Aorta (tissue), 5 donors: Measurements from ENCODE around the gene OR4X2. TPM values are rescaled to one million over a fixed set of nuclear protein-coding genes. Genes with fewer than 3 reads are reported as not detected.
"Not testable (repeated sequence)": the region's sequence is repeated elsewhere in the genome, so short reads cannot be mapped to it uniquely, and the experiment has no call there.

Source experiments
- ATAC-seq: fragments of 200-7000 bp; cut with Tn5 transposase; one replicate; pipeline ENCODE4 v1.9.1; 2022; ENCODE audit warnings: moderate library complexity; ENCODE audit not compliant: low FRiP score
- DNase-seq, 2 donors: peaks; one replicate each; pipeline ENCODE4 v3.0.0-alpha.2; 2020
- H3K27ac ChIP-seq, 2 donors: one replicate each; pipeline ENCODE4 v1.5.1; 2013; ENCODE audit warnings: low read length in 2 of 2, mild to moderate bottlenecking in 2 of 2, moderate library complexity in 2 of 2, control low read depth in 1 of 2, inconsistent platforms in 1 of 2, low read depth in 1 of 2
- H3K27me3 ChIP-seq, 2 donors: one replicate each; pipeline ENCODE4 v1.6.1; 2013; ENCODE audit warnings: control low read depth in 1 of 2, low read length in 1 of 2, mild to moderate bottlenecking in 1 of 2, moderate library complexity in 1 of 2; ENCODE audit not compliant: insufficient read depth in 2 of 2, control insufficient read depth in 1 of 2
- H3K36me3 ChIP-seq, 2 donors: one replicate each; pipeline ENCODE4 v1.6.1; 2013; ENCODE audit warnings: control low read depth in 1 of 2, low read length in 1 of 2, mild to moderate bottlenecking in 1 of 2; ENCODE audit not compliant: insufficient read depth in 2 of 2, control insufficient read depth in 1 of 2
- H3K4me1 ChIP-seq, 2 donors: one replicate each; pipeline ENCODE4 v1.6.1; 2013; ENCODE audit warnings: low read length in 2 of 2, control low read depth in 1 of 2, mild to moderate bottlenecking in 1 of 2, moderate library complexity in 1 of 2; ENCODE audit not compliant: insufficient read depth in 2 of 2, control insufficient read depth in 1 of 2
- H3K4me3 ChIP-seq, 2 donors: one replicate each; pipeline ENCODE4 v1.5.1; 2013; ENCODE audit warnings: low read length in 2 of 2, control low read depth in 1 of 2, mild to moderate bottlenecking in 1 of 2
- H3K9me3 ChIP-seq: one replicate; pipeline ENCODE4 v1.6.1; 2013; ENCODE audit warnings: mild to moderate bottlenecking, low read length; ENCODE audit not compliant: control insufficient read depth
- WGBS, 2 donors: extraction: QIAGEN DNeasy Blood & Tissue Kit; methylation state at CpG; one replicate each; pipeline ENCODE4 v1.1.7; 2013; 5-methylcytosine and 5-hydroxymethylcytosine counted together
- intact Hi-C, 2 donors: fragments of 100-400 bp; cut with DNase I; formaldehyde crosslinking; loops; one replicate each; pipeline versions ENCODE4 v1.14.2 to v1.15.0; 2022
- long read RNA-seq, 2 donors: library from polyadenylated mRNA; unstranded; transcript quantifications; one replicate each; pipeline ENCODE4 v2.0.0, GENCODE V29; 2020 to 2021
- polyA plus RNA-seq, 2 donors: library from polyadenylated mRNA; stranded (reverse); fragments of 200-250 nt; gene quantifications; one replicate each; pipeline ENCODE4 v1.2.3, GENCODE V29; 2013
- total RNA-seq, 2 donors: library from RNA; stranded (reverse); fragmentation: NEBNext Ultra II Directional; extraction: Animal tissue kit (Norgen Biotek cat#: 25700); gene quantifications; one replicate each; pipeline ENCODE4 v1.2.1, GENCODE V29; 2021
- donor health status: healthy with polysubstance abuse.
- donor health status: Bipolar disorder and iron deficiency.
- donor health status: DM: no; HTN: no; CAD: no.
- donor health status: DM: no; HTN: no; CAD: no.
- donor health status: DM: yes; HTN: yes; CAD: no.

OR4X2 gene
- not detected for total RNA-seq
- polyA plus RNA-seq = not detected
- long read RNA-seq, donor 1 = 0 reads
- long read RNA-seq, donor 2 = 0 reads

DNA sequence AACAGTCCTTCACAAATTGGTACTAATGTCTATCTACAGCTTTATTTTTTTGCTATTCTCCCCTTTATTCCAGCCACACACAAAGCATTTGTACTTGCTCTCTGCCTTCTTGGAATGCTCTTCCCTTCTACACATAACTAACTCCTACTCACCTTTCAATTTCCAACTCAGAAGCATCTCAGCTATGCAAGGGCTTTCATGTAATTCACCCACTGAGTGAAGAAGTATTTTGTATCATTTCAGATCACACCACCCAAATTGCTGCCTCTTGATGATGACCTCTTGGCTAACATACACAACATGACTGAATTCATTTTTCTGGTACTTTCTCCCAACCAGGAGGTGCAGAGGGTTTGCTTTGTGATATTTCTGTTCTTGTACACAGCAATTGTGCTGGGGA lies at the start of gene OR4X2:
OR4X2 (plus strand) TSS at position 301 of the 400 bp plus-strand sequence; CDS start at position 301, 0 bp downstream.
- Histone ChIP-seq H3K27me3 (no peaks in the 10 kb centered on the region), H3K27ac (no peak within 1 kb of the TSS), H3K9me3 (peaks cover 5% of the 10 kb centered on the region), H3K4me3 (no peak within 1 kb of the TSS), H3K4me1 (no peaks in the 10 kb centered on the region), H3K36me3 (no peaks in the 10 kb centered on the region)
- DNase-seq (no peak), ATAC-seq (no peak)
- intact Hi-C loops = no loop called here

DNA sequence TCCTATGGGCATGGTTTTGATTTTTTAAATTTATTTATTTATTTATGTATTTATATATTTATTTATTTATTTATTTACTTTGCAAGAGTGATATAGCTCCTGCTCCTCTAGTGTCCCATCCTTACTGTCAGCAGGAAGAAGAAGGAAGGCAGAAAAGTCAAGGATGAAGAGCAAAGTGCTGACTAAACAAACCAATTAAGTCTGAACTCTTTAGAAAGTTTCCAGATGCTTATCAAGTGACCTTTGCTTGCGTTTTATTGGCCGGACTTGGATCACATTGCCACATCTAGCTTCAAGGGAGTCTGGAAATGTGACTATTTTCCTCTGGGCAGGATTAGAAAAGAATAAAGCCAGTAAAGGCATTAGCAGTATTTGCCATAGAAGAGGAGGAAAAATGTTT lies 37.0 kb upstream of the OR4X2 start:
- Histone ChIP-seq H3K27me3 (no peaks in the 10 kb centered on the region), H3K36me3 (no peaks in the 10 kb centered on the region)

DNA sequence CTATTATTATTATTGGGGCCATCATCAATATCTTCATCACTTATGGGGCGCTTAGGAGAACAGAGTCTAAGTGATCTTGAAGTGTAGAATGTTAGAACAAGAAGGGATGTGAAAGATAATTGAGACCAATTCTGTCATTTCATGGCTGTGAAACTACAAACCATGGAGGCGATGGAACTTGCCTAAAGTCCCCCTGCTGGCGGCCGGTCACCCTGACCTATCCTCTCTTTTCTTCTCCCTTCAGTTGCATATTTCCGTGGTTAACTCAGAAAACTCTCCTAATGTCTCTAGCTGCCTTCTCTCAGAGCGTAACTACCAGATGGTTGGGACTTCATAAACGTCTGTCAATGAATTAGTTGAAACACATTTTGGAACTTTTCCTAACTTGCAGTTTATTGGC lies 34.9 kb upstream of the OR4X2 start:
- DNase-seq = no peak
- Histone ChIP-seq H3K4me1 (no peaks in the 10 kb centered on the region), H3K27me3 (no peaks in the 10 kb centered on the region), H3K36me3 (no peaks in the 10 kb centered on the region), H3K4me3 (no peak overlapping the region), H3K27ac (no peak overlapping the region), H3K9me3 (peaks cover 1% of the 10 kb centered on the region)
- no peak for ATAC-seq
- WGBS, 2 donors = 23% methylated on average over 7 of the region's 7 CpGs
- intact Hi-C loops = no loop called here

More for the DNA sequence above, 37.0 kb upstream of the OR4X2 start:
- no peak for DNase-seq
- no peak for ATAC-seq
- no peak overlapping the region for H3K4me3 ChIP-seq
- H3K27ac ChIP-seq = no peak overlapping the region
- intact Hi-C loops = no loop called here
- H3K9me3 ChIP-seq = no peaks in the 10 kb centered on the region
- H3K4me1 ChIP-seq = no peaks in the 10 kb centered on the region
- 79 to 84% methylated on average over 2 of the region's 2 CpGs for WGBS, 2 donors

DNA sequence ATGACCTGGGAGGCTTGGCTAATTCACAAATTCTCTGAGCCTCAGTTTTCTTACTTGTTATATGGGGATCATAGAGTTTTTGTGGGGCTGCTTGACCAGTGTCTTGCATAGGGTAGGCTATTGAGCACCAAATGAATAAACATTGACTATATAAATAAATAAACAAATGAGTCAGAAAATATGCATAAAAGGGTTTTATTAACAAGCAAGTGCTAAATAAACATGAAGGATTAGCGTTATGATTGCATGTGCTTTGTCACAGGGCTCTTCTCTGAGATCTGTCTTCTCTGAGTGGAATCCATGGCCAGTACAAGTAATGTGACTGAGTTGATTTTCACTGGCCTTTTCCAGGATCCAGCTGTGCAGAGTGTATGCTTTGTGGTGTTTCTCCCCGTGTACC lies 28.4 kb upstream of the OR4X2 start, which contains the start of gene OR4B1:
OR4B1 (plus strand) TSS at position 301 of the 400 bp plus-strand sequence; CDS start at position 301, 0 bp downstream.
- Histone ChIP-seq H3K27me3 (no peaks in the 10 kb centered on the region), H3K27ac (no peak within 1 kb of the TSS), H3K36me3 (no peaks in the 10 kb centered on the region), H3K4me3 (no peak within 1 kb of the TSS), H3K9me3 (peaks cover 3% of the 10 kb centered on the region), H3K4me1 (no peaks in the 10 kb centered on the region)
- ATAC-seq (no peak), DNase-seq (no peak)
- intact Hi-C loops = no loop called here
- WGBS, 2 donors = 45 to 81% methylated on average over 2 of the region's 2 CpGs

DNA sequence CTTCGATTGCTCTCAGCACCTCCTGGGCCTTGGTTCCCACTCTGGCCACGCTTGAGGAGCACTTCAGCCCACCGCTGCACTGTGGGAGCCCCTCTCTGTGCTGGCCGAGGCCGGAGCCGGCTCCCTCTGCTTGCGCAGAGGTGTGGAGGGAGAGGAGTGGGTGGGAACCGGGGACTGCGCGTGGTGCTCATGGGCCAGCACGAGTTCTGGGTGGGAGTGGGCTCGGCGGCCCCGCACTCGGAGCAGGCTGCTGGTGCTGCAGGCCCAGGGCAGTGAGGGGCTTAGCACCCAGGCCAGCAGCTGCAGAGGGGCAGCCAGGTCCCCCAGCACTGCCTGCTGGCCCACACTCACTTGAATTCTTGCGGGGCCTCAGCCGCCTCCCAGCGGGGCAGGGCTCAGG lies 16.1 kb upstream of the OR4X2 start:
- peak in 1 of 2 donors; percentile 73 for DNase-seq
- no peak overlapping the region for H3K27ac ChIP-seq
- H3K27me3 ChIP-seq = no peaks in the 10 kb centered on the region
- 83 to 84% methylated on average over 17 to 18 of the region's 18 CpGs for WGBS, 2 donors
- H3K9me3 ChIP-seq = peaks cover 2% of the 10 kb centered on the region
- H3K4me1 ChIP-seq = no peaks in the 10 kb centered on the region
- intact Hi-C loops = no loop called here
- H3K4me3 ChIP-seq = no peak overlapping the region
- H3K36me3 ChIP-seq = no peaks in the 10 kb centered on the region
- ATAC-seq = peak; percentile 29

- DNase-seq, H3K27me3 ChIP-seq, H3K4me1 ChIP-seq, H3K9me3 ChIP-seq, ATAC-seq, intact Hi-C loops, H3K4me3 ChIP-seq, H3K27ac ChIP-seq, H3K36me3 ChIP-seq: not testable (repeated sequence)
- WGBS, 2 donors = 84 to 87% methylated on average over 11 of the region's 11 CpGs
Observed at GRCh38 chr11:48230057-48230456, 14.8 kb upstream of the OR4X2 start.

- Histone ChIP-seq H3K4me3 (no peak overlapping the region), H3K9me3 (peaks cover 8% of the 10 kb centered on the region), H3K27ac (no peak overlapping the region), H3K36me3 (no peaks in the 10 kb centered on the region), H3K27me3 (no peaks in the 10 kb centered on the region), H3K4me1 (no peaks in the 10 kb centered on the region)
- no peak for ATAC-seq
- WGBS, 2 donors = 29 to 36% methylated on average over 3 of the region's 3 CpGs
- intact Hi-C loops = no loop called here
- DNase-seq = no peak
Observed at GRCh38 chr11:48237727-48238126, 7.2 kb upstream of the OR4X2 start.

GRCh38 chr11:48242501-48242900 lies 2.4 kb upstream of the OR4X2 start:
- Histone ChIP-seq H3K4me1 (no peaks in the 10 kb centered on the region), H3K27ac (no peak overlapping the region), H3K4me3 (no peak overlapping the region), H3K36me3 (no peaks in the 10 kb centered on the region), H3K9me3 (peaks cover 5% of the 10 kb centered on the region), H3K27me3 (no peaks in the 10 kb centered on the region)
- ATAC-seq (no peak), DNase-seq (no peak)
- intact Hi-C loops = no loop called here
- WGBS, 2 donors = 64 to 66% methylated on average over 3 of the region's 3 CpGs

GRCh38 chr11:48248902-48249301 lies 4.0 kb downstream of the OR4X2 start:
- H3K4me3 ChIP-seq = no peak overlapping the region
- no peak for ATAC-seq
- no peaks in the 10 kb centered on the region for H3K27me3 ChIP-seq
- no peak overlapping the region for H3K27ac ChIP-seq
- H3K4me1 ChIP-seq = no peaks in the 10 kb centered on the region
- intact Hi-C loops = no loop called here
- no peaks in the 10 kb centered on the region for H3K36me3 ChIP-seq
- WGBS, 2 donors = 87 to 91% methylated on average over 1 of the region's 1 CpG
- DNase-seq = no peak
- H3K9me3 ChIP-seq = peaks cover 1% of the 10 kb centered on the region
